ENCODE results near the gene TSPAN18.

The TSPAN18 gene

DNA sequence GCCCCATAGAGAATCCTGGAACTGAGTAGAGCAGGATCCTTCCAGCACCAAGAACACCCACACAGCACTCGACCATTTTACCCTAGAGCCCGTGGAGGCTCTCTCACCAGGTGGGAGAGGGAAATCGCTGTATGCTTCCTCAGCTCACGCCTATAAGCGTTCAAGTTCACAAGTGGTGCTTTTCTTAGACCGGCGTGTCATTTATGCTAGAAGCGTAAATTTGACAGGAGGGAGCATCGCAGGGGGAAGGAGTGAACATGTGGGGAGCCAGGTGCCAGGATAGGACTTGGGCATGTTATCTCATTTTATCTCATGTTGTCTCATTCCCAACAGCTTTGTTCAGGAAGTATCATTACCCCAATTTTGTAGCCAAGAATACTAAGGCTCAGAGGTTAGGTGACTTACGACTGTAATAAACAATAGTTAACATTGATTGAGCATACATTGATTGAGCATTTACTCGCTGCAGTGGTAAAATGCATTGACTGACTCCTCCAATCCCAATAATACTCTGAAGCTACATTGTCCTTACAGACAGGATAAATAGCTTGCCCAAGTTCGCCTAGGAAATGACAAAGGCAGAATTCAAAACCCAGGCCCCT is 243.0 kb downstream of the TSPAN18 start:
- no peak for DNase-seq

- DNase-seq: no peak
These were observed 243.5 kb downstream of the TSPAN18 start for GRCh38 chr11:44970293-44970692.

- no peak for DNase-seq
These were observed 244.4 kb downstream of the TSPAN18 start for GRCh38 chr11:44971185-44971584.

- no peak for DNase-seq
These were observed 246.1 kb downstream of the TSPAN18 start for GRCh38 chr11:44972746-44973435.

DNA sequence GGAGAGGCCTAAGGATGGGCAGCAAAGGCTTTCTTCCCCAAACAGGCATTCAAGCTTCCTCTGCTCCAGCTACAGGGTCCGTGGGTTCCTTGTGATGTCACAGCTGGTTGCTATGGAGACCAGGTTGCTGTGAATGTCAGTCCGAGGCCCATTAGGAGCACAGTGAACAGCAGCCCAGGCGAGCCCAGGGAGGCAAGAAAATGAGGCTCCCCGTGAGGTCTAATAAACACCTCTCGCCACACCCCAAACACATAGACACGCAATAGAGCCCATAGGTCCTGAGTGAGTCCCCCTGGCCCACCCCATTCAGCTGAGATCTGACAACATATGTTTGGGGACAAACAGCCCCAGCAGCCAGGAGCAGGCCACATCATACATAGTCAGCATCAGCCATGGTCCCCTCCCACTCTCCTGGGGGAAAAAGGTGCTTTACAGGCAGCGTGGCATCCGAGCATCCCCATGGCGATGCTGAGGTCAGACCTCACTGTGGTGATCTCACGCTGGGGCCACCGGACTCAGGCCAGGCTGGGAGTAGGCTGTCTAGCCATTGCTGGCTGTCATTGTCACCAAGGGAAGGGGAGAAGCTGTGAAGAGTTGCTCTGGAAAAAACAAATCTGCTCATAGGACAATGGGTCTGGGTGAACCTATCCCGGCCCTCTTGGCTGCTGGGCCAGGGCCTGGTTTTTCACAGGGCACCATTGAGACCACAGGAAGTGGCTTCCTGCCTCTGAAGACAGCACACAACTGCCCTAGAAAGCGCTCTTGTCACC is 247.1 kb downstream of the TSPAN18 start:
- DNase-seq: no peak

DNA sequence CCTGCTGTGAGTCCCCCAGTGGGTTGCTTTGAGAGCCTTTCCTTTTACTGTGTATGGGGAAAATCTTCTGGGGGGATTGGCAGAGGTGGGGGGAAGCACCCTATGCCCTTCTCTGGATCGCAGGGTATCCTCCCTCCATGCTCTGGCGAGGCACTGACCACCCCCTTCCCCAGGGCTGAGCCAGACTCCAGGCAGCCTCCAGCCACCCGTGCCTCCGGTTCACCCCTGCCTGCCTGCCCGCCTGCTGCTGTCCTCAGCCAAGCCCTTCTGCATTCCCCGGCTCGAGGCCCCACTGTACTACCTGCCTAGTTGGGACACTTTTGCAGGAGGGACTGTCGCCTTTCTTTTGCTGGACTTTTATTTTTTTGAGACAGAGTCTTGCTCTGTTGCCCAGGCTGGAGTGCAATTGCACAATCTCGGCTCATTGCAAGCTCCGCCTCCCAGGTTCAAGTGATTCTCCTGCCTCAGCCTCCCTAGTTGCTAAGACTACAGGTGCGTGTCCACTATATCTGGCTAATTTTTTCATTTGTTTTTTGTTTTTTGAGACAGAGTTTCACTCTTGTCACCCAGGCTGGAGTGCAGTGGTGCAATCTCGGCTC is 247.7 kb downstream of the TSPAN18 start:
- no peak for DNase-seq

GRCh38 chr11:44976576-44976975 is 249.8 kb downstream of the TSPAN18 start:
- DNase-seq: no peak

- DNase-seq: peak; percentile 35
These were observed 250.8 kb downstream of the TSPAN18 start for GRCh38 chr11:44977493-44977984.

GRCh38 chr11:44978274-44978960 is 251.7 kb downstream of the TSPAN18 start:
- peak; percentile 22 for DNase-seq

DNA sequence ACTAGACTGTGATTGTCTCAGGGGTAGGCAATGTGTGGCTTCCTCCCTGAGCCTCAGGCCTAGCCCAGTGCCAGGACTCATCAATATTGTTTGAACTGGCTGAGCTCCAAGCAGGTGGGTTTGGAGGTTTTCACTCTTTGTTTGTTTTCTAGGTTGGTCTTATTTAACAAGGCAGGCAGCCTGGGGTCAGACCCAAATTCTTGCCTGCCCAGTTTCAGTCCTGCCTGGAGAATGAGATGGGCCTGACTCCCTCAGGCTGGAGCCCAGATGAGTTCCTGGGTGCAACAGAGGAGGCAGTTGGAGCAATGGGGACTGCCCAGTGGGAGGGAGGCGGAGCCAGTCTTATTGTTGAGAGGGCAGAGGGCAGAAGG is 252.2 kb downstream of the TSPAN18 start:
- DNase-seq: no peak

DNA sequence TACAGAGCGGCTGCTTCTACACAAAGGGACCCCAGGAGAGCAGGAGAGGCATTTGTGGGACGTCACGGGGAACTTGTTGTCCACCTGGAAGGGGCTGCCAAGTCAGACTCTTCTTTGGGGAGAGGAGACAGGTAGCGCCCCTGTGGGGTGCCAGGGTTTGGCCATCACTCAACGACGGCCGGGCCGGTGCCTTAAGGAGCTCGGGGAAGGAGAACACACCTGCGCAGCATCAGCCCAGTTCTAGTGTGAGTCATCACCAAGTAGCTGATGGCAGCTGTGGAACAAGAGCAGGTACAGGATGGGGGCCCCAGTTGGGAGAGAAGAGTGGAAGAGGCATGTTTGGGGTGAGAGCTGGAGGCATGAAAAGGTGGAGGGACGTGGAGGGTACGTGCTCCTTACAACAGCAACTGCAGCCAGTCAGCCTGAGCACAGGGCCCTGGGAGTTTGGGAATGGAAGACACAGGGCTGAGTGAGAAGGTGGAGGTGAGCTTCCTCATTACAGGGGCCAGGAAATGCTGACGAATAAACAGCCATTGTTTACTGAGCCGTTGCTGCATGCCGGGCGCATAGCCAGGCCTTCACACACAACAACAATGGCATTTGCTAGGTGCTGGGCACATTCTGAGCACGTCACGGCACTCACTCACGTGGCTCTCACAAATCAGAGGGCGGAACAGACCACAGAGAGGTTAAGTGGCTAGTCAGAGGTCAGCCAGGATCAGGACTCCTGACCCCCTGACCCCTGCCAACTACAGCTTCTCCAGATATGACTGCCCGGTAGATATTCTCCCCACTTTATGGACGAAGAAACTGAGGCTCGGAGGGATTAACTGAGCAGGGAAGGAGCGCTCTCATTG is 253.0 kb downstream of the TSPAN18 start:
- DNase-seq: no peak

DNA sequence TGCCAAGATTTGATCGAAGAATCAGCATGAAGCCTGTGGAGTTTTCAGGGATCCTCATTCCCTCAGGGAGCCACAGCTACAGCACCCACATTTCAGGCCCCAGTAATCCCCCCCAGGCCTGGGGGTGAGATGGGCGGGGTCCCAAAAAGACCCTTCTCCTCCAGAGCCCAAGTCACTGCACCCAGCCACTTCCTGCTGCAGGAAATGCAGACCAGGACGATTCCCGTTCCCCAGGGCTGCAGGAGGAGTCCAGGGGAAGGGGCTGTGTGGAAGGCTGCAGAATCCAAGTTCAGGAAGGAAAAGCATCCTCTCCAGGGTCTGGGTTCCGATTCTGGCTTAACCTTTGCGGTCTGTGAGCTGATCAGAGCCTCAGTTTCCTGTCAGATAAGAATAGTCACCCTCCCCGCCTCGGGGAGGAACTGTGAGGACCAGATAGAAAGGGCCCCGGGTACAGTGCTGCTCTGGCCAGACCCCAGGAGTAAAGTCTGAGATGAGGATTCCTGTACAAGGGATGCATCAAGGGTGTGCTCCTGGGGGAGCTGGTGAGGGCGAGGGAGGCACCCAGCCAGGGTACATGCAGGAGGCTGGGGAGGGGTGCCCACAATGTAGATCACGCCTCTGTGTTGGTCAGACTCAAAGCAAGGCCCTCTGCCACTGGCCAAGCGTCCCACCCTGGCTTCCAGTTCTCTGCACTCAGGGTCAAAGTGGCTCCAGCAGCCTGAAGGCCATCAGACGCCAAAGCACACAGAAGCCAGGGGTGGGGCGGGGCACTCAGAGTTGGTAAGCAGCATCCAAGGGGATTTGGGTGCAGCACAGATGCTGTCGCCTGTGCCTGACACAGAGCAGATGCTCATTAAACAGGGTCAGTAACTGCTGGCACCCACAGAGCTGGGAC is 254.0 kb downstream of the TSPAN18 start:
- DNase-seq: peak; percentile 16
